ENCODE measurements around the gene PCDH19.
A peak's percentile ranks its signal among the peaks of the same experiment; 100 is the strongest.

Gene PCDH19

DNA sequence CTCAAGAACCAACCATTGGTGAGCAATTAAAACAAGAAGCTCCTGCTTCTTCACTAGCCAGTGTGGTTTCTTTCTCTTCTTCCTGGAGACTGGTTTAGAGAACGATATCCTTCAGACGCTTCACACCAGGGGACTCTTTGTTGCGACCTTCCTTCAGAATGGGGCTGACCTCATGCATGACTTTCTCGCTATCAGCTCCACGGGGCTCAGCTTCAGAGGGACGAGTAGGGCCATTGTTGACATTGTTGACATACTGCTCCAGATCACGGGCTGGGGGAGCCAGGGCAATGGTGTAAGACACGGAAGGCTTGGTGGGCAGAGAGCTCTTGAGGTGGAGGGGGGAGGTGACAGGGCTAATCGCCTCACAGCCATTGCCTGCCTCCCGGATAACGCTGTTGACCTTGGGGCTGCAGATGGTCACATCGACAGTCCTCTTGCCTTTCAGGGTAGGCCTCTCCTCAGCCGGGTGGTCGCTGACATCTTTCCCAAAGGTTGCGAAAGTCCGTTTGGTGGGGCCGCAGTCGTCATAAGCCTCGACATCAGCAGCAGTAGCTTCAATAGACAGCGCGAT lies 113.8 kb downstream of the PCDH19 start:
- DNase-seq = no peak

GRCh38 chrX:100294965-100295364 lies 115.1 kb downstream of the PCDH19 start:
- DNase-seq = no peak

DNA sequence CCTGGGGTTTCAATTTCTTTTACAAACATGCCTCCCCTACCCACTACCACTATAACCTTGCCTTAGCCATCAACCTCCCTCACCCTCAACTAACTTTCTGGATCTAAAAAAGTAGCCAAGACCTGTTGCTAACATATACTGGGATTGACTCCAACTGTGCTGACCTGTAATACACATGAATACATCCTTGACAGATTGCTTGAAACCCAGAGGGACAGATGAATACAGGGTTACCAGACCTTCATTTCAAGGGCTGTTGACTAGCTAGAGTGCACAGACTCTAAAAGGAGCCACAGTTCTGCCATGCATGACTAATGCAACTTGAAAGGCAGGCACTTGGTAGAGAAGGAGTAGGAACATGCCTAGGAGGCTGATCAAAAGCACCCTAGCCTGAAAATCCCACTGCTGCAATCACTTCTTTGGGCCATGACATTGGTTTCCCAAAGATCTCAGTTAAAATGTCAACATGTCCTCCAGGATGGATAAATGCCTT lies 121.0 kb downstream of the PCDH19 start:
- DNase-seq = peak in 1 of 3 experiments; percentile 80

DNA sequence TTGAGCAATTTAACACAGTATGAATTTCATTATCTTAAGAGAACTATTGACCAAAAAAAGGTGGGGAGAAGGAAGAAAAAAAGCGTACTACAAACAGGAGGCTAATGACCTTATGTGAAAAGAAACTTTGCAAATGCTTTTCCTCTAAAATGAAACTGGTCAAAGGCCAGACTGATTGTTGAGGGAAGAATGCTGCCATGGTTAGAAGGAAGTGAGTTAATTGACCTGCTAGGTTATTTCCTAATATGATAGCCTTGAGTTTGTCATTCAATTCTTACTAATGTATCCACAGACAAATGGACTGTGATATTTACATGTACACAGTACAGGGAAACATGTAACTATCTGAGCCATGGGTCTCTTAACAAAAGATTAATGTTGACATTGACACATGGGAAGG lies 132.8 kb downstream of the PCDH19 start:
- DNase-seq = no peak

DNA sequence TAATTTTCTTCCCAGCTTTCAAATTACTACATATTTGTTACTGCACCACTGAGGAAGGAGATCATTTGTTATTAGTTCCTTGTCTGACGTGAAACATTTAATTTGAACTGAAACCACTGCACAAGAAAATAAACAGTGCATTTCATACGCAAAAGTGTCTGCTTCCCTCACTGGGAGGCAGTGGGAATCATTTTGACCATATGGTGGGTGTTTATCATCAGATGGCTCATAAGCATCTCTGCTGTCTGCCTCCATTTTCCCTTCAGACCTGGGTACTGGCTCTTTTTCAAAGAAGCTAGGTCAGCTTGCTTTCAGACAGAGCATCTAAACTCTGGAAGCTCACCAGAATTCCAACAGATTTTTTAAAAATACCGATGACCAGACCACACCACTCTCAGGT lies 135.2 kb downstream of the PCDH19 start:
- DNase-seq = no peak

DNA sequence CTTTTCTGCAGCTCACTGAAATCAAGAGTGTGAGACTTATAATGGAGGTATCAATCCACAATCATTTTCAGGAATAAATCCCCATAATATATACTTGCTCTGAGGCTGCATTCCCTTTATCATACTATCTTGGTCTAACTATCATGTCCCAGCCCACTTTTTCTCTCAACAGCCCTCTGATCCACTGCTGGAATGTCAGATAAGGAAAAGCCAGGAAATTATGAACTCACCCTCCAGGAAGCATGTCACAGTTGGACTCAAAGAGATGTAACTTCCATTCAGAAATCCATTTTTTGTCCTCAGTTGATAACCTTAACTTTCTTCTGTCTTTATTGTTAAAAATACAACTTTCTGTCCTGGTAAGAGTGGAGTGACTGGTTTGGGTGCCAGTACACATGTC lies 144.9 kb downstream of the PCDH19 start:
- DNase-seq = no peak

- no peak for DNase-seq
These were observed 145.9 kb downstream of the PCDH19 start for GRCh38 chrX:100264200-100264599.

DNA sequence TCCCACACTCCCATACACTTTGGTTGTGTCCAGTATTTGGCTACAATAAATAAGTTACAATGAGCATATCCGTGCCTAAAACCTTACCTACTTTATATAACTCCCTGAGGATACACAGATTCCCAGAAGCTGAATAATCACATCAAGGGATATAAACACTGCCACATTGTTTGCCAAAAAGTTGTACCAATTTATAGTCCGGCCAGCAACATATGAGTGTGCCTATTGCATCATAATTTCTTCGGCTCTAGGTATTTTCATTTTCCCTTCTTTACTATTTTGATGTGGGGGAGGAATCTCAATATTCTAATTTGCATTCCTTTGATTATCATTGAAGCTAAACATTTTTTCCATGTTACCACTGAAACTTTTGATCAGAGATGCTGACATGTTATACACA lies 146.4 kb downstream of the PCDH19 start:
- no peak for DNase-seq

DNA sequence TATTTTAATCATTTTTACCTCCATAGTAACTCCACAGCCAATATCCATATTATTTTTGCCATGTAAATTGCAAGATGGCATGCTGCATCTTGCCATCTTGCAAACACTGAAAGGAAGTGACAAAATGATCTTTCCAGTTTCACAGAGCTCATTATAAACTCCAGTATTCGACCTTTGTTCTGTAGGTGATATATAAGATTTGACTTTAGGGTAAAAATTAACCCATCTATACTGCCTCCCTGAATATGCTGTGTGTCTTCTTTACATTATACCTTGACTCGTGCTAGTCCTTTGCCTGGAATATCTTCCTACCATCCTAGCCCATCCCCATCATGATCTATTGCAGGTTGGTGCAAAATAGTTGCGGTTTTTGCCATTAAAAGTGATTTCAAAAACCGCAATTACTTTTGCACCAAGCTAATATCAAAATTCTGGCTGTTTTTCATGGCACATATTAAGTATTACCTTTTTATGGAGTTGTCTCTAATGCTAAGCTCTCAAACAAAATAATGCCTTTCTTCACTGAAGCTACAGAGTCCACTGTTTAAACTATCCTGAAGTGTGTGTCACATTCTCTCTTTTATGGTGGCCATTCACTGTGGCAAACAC lies 161.1 kb downstream of the PCDH19 start:
- no peak for DNase-seq

DNA sequence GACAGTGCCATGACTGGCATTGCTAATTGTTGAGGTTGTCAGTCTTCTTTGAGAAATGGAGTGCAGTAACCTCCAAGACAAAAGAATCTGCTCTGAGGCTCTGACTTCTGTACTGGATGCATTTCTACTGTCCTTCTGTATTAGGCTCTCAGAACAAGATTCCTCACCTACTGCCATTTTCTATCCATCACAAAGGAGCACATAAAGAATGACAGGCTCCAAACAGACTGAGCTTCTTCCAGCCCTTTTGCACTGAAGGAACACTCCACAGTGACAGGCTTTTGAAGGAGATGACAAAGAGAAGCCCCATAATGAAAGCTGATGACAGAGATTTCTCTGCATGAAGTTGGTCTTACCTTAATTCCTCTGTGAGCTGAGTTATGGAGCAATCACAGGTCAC lies 162.2 kb downstream of the PCDH19 start:
- DNase-seq = no peak

DNA sequence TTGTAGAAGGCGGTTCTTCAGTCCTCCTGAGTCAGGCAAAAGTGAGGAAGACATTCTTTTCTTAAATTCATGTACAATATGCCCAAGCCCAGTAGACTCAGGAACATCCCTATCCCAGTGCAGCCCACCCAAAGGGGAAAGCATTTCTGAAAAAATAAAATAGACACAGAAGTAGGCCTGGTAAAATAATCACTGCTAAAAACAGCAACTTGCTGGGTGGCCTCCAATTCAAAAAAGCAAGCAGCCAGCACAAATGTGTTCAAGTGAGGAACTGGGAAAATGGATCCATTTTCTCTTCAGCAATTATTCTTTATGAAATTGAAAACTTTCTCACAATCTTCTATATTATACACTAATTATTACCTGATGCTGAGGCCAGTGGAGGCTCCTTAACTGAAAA lies 165.4 kb downstream of the PCDH19 start:
- DNase-seq = no peak
